Psoas muscle (tissue), 8 donors: ENCODE data around the gene SPTBN4. TPM values are rescaled to one million over a fixed set of nuclear protein-coding genes. Genes with fewer than 3 reads are reported as not detected.

Experiments used
- ATAC-seq, 4 donors: fragments of 200-7000 bp; cut with Tn5 transposase; one replicate each; pipeline ENCODE4 v1.9.1; 2020; ENCODE audit warnings: moderate library complexity in 3 of 4, mild to moderate bottlenecking in 2 of 4
- DNase-seq, 2 donors: peaks; one replicate each; pipeline ENCODE4 v3.0.0-alpha.2; 2020
- H3K27ac ChIP-seq: fragments of 200-600 bp; one replicate; pipeline ENCODE4 v1.8.0; 2022
- H3K27me3 ChIP-seq, 3 donors: fragments of 200-600 bp in 1 of 3; one replicate each; pipeline versions ENCODE4 v1.6.1 to v1.8.0; 2013 to 2022; ENCODE audit warnings: low read length in 2 of 3, mild to moderate bottlenecking in 2 of 3, moderate library complexity in 1 of 3; ENCODE audit not compliant: insufficient read depth in 3 of 3
- H3K36me3 ChIP-seq, 2 donors: fragments of 200-600 bp in 1 of 2; one replicate each; pipeline versions ENCODE4 v1.6.1 to v1.8.0; 2013 to 2022; ENCODE audit warnings: low read depth in 1 of 2, mild to moderate bottlenecking in 1 of 2, moderate library complexity in 1 of 2; ENCODE audit not compliant: insufficient read depth in 1 of 2
- H3K4me1 ChIP-seq: fragments of 200-600 bp; one replicate; pipeline ENCODE4 v1.8.0; 2022
- H3K4me3 ChIP-seq: fragments of 200-600 bp; one replicate; pipeline ENCODE4 v1.8.0; 2022; ENCODE audit warnings: mild to moderate bottlenecking
- H3K9me3 ChIP-seq: fragments of 200-600 bp; one replicate; pipeline ENCODE4 v1.8.0; 2022
- WGBS, 3 donors: extraction: QIAGEN DNeasy Blood & Tissue Kit; methylation state at CpG; one replicate each; pipeline versions ENCODE4 v1.1.6 to v1.1.7; 2013; 5-methylcytosine and 5-hydroxymethylcytosine counted together
- intact Hi-C, 2 donors: fragments of 100-400 bp; cut with DNase I; formaldehyde crosslinking; loops; one replicate each; pipeline versions ENCODE4 v1.11.0 to v1.14.2; 2022
- polyA plus RNA-seq, 3 donors: library from polyadenylated mRNA; stranded (reverse); fragments of 200-250 nt; gene quantifications; one replicate each; pipeline ENCODE4 v1.2.3, GENCODE V29; 2013
- total RNA-seq, 4 donors: library from RNA; stranded (reverse); fragmentation: NEBNext Ultra II Directional in 2 of 4; extraction: Animal tissue kit (Norgen Biotek cat#: 25700) in 2 of 4; gene quantifications; one replicate each; pipeline versions ENCODE4 v1.2.1 to v1.2.4, GENCODE V29; 2021 to 2023
- TF ChIP-seq, protein P1 (sequence below): fragments of 200-600 bp; IDR thresholded peaks from one replicate; pipeline ENCODE4 v1.8.0; 2022; ENCODE audit warnings: antibody characterized with exemption
- donor health status: healthy with polysubstance abuse.
- donor health status: DM: no; HTN: no; CAD: no; lungs with moderate emphysema.
- donor health status: Bipolar disorder and iron deficiency.
- donor health status: healthy.
- donor health status: DM: yes; HTN: yes; CAD: no.
- donor health status: DM: no; HTN: no; CAD: no.
- donor health status: DM: no; HTN: no; CAD: no.
- donor health status: DM: yes; HTN: yes; CAD: no.

SPTBN4 gene
- total and polyA plus RNA-seq, 7 donors, result 0.66 to 4.7 (median 2.8) TPM

DNA sequence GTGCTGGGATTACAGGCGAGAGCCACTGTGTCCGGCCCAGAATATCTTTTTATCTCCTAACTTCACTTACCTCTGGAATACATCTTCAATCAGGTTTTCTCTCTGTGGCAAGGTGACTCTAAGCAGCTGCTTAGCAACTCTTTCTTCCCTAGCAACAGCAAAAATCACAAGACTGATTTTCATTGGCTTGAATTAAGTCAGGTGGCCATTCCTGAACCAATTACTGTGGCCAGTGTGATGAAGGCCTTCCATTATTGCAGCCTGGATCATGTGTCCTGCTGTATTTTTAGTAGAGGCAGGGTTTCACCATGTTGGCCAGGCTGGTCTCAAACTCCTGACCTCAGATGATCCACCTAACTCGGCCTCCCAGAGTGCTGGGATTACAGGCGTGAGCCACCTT is 125.4 kb downstream of the SPTBN4 start:
- peaks cover 0 to 11% (median 2%) of the 10 kb centered on the region in 3 donors for H3K27me3 ChIP-seq
- H3K4me1 ChIP-seq, result no peaks in the 10 kb centered on the region
- H3K36me3 ChIP-seq, result peaks cover 0 to 6% of the 10 kb centered on the region in 2 donors
- TF ChIP-seq, protein P1, sequence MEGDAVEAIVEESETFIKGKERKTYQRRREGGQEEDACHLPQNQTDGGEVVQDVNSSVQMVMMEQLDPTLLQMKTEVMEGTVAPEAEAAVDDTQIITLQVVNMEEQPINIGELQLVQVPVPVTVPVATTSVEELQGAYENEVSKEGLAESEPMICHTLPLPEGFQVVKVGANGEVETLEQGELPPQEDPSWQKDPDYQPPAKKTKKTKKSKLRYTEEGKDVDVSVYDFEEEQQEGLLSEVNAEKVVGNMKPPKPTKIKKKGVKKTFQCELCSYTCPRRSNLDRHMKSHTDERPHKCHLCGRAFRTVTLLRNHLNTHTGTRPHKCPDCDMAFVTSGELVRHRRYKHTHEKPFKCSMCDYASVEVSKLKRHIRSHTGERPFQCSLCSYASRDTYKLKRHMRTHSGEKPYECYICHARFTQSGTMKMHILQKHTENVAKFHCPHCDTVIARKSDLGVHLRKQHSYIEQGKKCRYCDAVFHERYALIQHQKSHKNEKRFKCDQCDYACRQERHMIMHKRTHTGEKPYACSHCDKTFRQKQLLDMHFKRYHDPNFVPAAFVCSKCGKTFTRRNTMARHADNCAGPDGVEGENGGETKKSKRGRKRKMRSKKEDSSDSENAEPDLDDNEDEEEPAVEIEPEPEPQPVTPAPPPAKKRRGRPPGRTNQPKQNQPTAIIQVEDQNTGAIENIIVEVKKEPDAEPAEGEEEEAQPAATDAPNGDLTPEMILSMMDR, result no peak
- 74 to 80% (median 77%) methylated on average over 4 of the region's 4 CpGs for WGBS, 3 donors
- no peak overlapping the region for H3K27ac ChIP-seq
- DNase-seq, result no peak
- no peak overlapping the region for H3K4me3 ChIP-seq
- intact Hi-C loops, result loop anchor here in 1 of 2 donors (10.0 kb wide), 1 partner anchor 287 kb away; no protein-coding TSS in a partner anchor
- ATAC-seq, result peak; percentile 45 to 68 (median 48)
- no peaks in the 10 kb centered on the region for H3K9me3 ChIP-seq

DNA sequence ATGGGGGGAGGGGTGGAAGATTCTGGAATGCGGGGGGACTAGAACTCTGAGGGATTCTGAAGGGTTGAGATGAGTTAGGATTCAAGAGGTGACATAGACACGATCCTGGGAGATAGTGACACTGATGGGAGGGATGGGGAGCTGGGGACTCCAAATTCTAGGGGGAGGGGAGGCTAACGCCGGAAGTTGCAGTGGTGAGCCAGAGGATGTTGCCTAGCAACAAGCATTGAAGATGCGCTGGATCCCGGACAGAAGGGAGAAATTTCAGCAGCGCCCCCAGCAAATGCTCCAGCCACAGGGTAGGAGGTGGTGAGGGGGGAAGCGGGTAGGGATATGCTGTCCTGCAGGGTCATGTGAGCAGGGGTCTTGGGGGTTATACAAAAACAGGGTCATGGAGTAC is 127.5 kb downstream of the SPTBN4 start:
- intact Hi-C loops, result loop anchor here in 1 of 2 donors (10.0 kb wide), 1 partner anchor 289 kb away; no protein-coding TSS in a partner anchor
- ATAC-seq (no peak), DNase-seq (no peak)
- WGBS, 3 donors, result 35 to 41% (median 35%) methylated on average over 8 of the region's 8 CpGs
- Histone ChIP-seq H3K36me3 (no peaks in the 10 kb centered on the region), H3K4me1 (no peaks in the 10 kb centered on the region), H3K27ac (no peak overlapping the region), H3K27me3 (peaks cover 0 to 24% (median 3%) of the 10 kb centered on the region in 3 donors), H3K4me3 (no peak overlapping the region), H3K9me3 (no peaks in the 10 kb centered on the region)
- TF ChIP-seq, protein P1, result no peak

GRCh38 chr19:40594657-40595091 is 127.9 kb downstream of the SPTBN4 start:
- DNase-seq, result no peak
- ATAC-seq, result no peak
- no peaks in the 10 kb centered on the region for H3K4me1 ChIP-seq
- H3K27me3 ChIP-seq, result peaks cover 0 to 28% (median 3%) of the 10 kb centered on the region in 3 donors
- intact Hi-C loops, result loop anchor here (5.0 to 10.0 kb wide), 5 partner anchors 42 to 290 kb away; partner anchors contain the start of genes BLVRB (in 1 of the 2) and SPTBN4 (in 1 of the 2)
- H3K27ac ChIP-seq, result no peak overlapping the region
- 37 to 43% (median 42%) methylated on average over 13 of the region's 13 CpGs for WGBS, 3 donors
- H3K4me3 ChIP-seq, result no peak overlapping the region
- no peaks in the 10 kb centered on the region for H3K9me3 ChIP-seq
- H3K36me3 ChIP-seq, result no peaks in the 10 kb centered on the region
- TF ChIP-seq, protein P1, result no peak

DNA sequence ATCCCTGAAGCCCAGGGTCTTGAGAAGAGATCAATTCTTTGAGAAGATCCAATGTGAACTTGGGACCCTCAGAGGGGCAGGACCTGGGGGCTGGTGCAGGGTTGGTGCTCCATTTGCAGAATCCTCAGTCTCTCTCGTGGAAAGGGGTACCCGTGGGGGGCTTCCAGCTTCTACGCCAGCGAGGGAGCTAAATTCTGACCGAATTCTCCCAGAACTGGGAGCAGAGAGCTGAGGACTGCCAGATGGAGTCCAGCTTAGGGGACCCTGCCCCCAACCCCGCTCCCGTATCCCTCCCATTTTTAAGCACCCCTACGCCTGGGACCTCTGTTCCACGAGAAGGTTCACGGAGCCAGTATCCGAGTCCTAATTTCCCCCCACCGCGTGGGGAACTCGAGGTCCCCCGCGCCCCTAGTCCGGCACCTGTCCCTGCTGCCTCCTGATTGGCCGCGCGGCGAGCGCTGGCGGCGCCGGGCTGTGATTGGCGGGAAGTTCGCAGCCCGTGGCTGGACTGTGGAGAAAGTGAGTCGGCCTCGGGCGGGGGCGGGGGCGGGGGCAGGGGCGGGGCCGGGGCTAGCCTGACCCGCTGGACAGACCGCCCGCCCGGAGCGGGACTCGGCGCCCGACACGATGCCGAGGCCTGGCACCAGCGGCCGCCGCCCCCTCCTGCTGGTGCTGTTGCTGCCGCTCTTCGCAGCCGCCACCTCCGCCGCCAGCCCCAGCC is 130.0 kb downstream of the SPTBN4 start:
- H3K4me1 ChIP-seq, result peaks cover 14% of the 10 kb centered on the region
- ATAC-seq (peak; percentile 50 to 66 (median 64)), DNase-seq (peak; percentile 74 to 75)
- no peaks in the 10 kb centered on the region for H3K36me3 ChIP-seq
- 4 to 8% (median 5%) methylated on average over 29 to 53 of the region's 53 CpGs for WGBS, 3 donors
- intact Hi-C loops, result loop anchor here (5.0 to 10.0 kb wide), 5 partner anchors 44 to 292 kb away; partner anchors contain the start of genes BLVRB (in 1 of the 2) and SPTBN4 (in 1 of the 2)
- peaks cover 0 to 45% (median 11%) of the 10 kb centered on the region in 3 donors for H3K27me3 ChIP-seq
- H3K9me3 ChIP-seq, result no peaks in the 10 kb centered on the region
- no peak overlapping the region for H3K27ac ChIP-seq
- TF ChIP-seq, protein P1, result no peak
- H3K4me3 ChIP-seq, result peak overlapping the region; percentile 48
